ENCODE measurements around the gene DOCK1. TPM values are rescaled to one million over a fixed set of nuclear protein-coding genes. Genes with fewer than 3 reads are reported as not detected.

Gene DOCK1
- total RNA-seq, 2 experiments from 2014 or later: not detected

DNA sequence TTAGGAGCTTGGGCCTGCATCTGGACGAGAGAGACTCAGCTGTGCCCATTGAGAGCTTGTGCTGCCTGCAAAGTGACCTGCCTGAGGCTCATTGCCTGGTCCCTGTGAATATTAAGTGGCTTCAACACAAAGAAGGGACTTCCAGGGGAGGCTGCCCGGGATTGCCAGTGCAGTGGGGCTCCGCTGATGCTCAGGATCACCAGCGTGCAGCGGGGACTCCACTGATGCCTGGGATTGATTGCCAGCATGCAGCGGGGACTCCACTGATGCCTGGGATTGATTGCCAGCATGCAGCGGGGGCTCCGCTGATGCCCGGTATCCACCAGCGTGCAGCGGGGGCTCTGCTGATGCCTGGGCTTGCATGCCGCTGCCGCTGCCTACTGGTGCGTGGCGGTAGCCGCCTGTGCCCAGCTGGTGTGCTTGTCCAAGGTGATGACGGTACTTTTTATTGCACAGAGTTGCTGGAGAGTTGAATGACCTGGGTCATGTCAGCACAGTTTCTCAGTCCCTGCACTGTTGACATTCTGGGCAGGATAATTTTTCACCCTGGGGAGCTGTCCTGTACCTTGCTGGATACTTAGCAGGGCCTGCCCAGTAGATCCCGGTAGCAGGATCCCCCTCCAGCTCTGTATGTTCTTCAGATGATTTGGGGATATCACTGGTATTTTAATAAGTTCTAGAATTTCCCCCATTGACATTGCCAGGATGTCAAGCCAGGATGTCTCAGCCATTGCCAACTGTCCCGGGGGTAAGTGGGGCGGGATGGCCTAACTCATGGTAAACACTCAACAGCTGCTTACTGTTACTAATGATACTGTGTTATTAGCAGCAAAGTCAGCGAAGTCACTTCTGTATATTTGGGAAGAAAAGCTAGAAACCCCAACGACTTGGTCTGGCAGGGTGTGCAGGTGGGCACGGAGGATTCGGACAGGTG is 13.0 kb downstream of the DOCK1 start:
- no peaks in the 10 kb centered on the region for H3K36me3 ChIP-seq (ENCODE audit: insufficient read depth, low read length)
- H3K4me1 ChIP-seq (ENCODE audit: insufficient read depth, low read length): no peaks in the 10 kb centered on the region
- Mint-ChIP-seq H3K9me3 (peaks cover 8% of the 10 kb centered on the region), H3K4me3 (no peak overlapping the region), H3K4me1 (ENCODE audit: low read depth) (no peaks in the 10 kb centered on the region), H3K36me3 (ENCODE audit: low read depth) (no peaks in the 10 kb centered on the region), H3K27ac (no peak overlapping the region), H3K27me3 (no peaks in the 10 kb centered on the region)
- DNase-seq (no peak), ATAC-seq (ENCODE audit: poor library complexity) (no peak)
- no peak overlapping the region for H3K27ac ChIP-seq (ENCODE audit: low read depth in 1 of 2, low read length in 2 of 2)
- POLR2A ChIA-PET: no interaction called here
- CTCF ChIA-PET: no interaction called here
- intact Hi-C loops (cut with DNase I, micrococcal nuclease): no loop called here
- TF ChIP-seq, protein P1, sequence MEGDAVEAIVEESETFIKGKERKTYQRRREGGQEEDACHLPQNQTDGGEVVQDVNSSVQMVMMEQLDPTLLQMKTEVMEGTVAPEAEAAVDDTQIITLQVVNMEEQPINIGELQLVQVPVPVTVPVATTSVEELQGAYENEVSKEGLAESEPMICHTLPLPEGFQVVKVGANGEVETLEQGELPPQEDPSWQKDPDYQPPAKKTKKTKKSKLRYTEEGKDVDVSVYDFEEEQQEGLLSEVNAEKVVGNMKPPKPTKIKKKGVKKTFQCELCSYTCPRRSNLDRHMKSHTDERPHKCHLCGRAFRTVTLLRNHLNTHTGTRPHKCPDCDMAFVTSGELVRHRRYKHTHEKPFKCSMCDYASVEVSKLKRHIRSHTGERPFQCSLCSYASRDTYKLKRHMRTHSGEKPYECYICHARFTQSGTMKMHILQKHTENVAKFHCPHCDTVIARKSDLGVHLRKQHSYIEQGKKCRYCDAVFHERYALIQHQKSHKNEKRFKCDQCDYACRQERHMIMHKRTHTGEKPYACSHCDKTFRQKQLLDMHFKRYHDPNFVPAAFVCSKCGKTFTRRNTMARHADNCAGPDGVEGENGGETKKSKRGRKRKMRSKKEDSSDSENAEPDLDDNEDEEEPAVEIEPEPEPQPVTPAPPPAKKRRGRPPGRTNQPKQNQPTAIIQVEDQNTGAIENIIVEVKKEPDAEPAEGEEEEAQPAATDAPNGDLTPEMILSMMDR (IDR thresholded peaks at IDR 0.05): no peak
- no peaks in the 10 kb centered on the region for H3K27me3 ChIP-seq (ENCODE audit: control insufficient read depth in 1 of 2, insufficient read depth in 2 of 2, low read length in 2 of 2)
- peaks cover 5 to 36% of the 10 kb centered on the region in 2 experiments for H3K9me3 ChIP-seq (ENCODE audit: control insufficient read depth in 1 of 2, insufficient read depth in 1 of 2, low read length in 2 of 2)
- no peak overlapping the region for H3K4me3 ChIP-seq (ENCODE audit: low read length)

DNA sequence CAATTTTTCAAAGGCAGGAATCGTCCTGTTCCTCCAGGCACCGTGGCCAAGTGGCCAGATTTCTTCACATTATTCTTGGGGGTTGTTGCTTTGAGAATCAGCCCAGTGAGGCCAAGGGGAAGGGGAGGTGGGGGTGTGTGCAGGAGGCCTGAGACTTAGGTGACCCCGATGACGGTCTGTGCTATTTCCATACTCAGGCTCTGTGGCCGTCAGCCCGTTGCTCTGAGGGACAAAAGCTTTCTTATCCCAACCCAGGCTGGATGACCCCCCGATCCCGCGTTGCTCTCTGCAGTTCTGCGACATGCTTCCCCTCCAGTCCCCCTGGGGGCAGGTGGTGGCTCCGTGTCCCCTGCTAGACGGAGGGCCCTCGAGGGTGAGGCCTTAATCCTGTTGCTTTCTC is 14.2 kb downstream of the DOCK1 start:
- no peaks in the 10 kb centered on the region for H3K36me3 ChIP-seq (ENCODE audit: insufficient read depth, low read length)
- ATAC-seq (ENCODE audit: poor library complexity): no peak
- H3K9me3 ChIP-seq (ENCODE audit: control insufficient read depth in 1 of 2, insufficient read depth in 1 of 2, low read length in 2 of 2): peaks cover 5 to 34% of the 10 kb centered on the region in 2 experiments
- no peaks in the 10 kb centered on the region for H3K4me1 ChIP-seq (ENCODE audit: insufficient read depth, low read length)
- no peaks in the 10 kb centered on the region for H3K36me3 Mint-ChIP-seq (ENCODE audit: low read depth)
- CTCF ChIA-PET: no interaction called here
- DNase-seq: no peak
- POLR2A ChIA-PET: no interaction called here
- TF ChIP-seq, protein P1 (IDR thresholded peaks at IDR 0.05): no peak
- H3K27ac ChIP-seq (ENCODE audit: low read depth in 1 of 2, low read length in 2 of 2): no peak overlapping the region
- no peak overlapping the region for H3K4me3 ChIP-seq (ENCODE audit: low read length)
- H3K4me1 Mint-ChIP-seq (ENCODE audit: low read depth): no peaks in the 10 kb centered on the region
- no peak overlapping the region for H3K27ac Mint-ChIP-seq
- H3K27me3 Mint-ChIP-seq: no peaks in the 10 kb centered on the region
- peaks cover 6% of the 10 kb centered on the region for H3K9me3 Mint-ChIP-seq
- no peaks in the 10 kb centered on the region for H3K27me3 ChIP-seq (ENCODE audit: control insufficient read depth in 1 of 2, insufficient read depth in 2 of 2, low read length in 2 of 2)
- intact Hi-C loops (cut with DNase I, micrococcal nuclease): no loop called here
- H3K4me3 Mint-ChIP-seq: no peak overlapping the region

DNA sequence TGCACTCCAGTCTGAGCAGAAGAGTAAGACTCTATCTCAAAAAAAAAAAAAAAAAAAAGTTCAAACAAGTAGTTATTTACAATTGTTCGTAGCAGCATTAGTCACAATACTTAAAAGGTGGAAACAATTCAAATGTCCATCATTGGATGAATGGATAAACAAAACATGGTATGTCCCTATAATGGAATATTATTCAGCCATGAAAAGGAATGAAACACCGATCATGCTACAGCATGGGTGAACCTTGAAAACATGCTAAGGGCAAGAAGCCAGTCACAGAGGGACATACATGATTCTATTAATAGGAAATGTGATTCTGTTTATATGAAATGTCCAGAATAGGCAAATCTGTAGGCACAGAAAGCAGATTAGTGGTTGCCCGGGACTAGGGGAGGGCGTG is 15.9 kb downstream of the DOCK1 start:
- ATAC-seq (ENCODE audit: poor library complexity): no peak
- H3K27me3 ChIP-seq (ENCODE audit: control insufficient read depth in 1 of 2, insufficient read depth in 2 of 2, low read length in 2 of 2): no peaks in the 10 kb centered on the region
- no peak overlapping the region for H3K4me3 Mint-ChIP-seq
- no peak for DNase-seq
- ChIA-PET CTCF (no interaction called here), POLR2A (no interaction called here)
- H3K4me3 ChIP-seq (ENCODE audit: low read length): no peak overlapping the region
- no peaks in the 10 kb centered on the region for H3K4me1 ChIP-seq (ENCODE audit: insufficient read depth, low read length)
- no peak overlapping the region for H3K27ac ChIP-seq (ENCODE audit: low read depth in 1 of 2, low read length in 2 of 2)
- H3K9me3 Mint-ChIP-seq: peaks cover 6% of the 10 kb centered on the region
- H3K9me3 ChIP-seq (ENCODE audit: control insufficient read depth in 1 of 2, insufficient read depth in 1 of 2, low read length in 2 of 2): peaks cover 5 to 30% of the 10 kb centered on the region in 2 experiments
- no peaks in the 10 kb centered on the region for H3K36me3 ChIP-seq (ENCODE audit: insufficient read depth, low read length)
- intact Hi-C loops (cut with DNase I, micrococcal nuclease): no loop called here
- H3K27me3 Mint-ChIP-seq: no peaks in the 10 kb centered on the region
- no peaks in the 10 kb centered on the region for H3K36me3 Mint-ChIP-seq (ENCODE audit: low read depth)
- H3K4me1 Mint-ChIP-seq (ENCODE audit: low read depth): no peaks in the 10 kb centered on the region
- TF ChIP-seq, protein P1 (IDR thresholded peaks at IDR 0.05): no peak
- no peak overlapping the region for H3K27ac Mint-ChIP-seq
